ENCODE measurements around the gene CBX4.

The CBX4 gene

GRCh38 chr17:79843816-79844800 is 4.9 kb upstream of the CBX4 start:
- no peak overlapping the region for H3K9ac ChIP-seq (ENCODE audit: low read length)
- H3K27me3 ChIP-seq (ENCODE audit: low read length): no peaks in the 10 kb centered on the region

DNA sequence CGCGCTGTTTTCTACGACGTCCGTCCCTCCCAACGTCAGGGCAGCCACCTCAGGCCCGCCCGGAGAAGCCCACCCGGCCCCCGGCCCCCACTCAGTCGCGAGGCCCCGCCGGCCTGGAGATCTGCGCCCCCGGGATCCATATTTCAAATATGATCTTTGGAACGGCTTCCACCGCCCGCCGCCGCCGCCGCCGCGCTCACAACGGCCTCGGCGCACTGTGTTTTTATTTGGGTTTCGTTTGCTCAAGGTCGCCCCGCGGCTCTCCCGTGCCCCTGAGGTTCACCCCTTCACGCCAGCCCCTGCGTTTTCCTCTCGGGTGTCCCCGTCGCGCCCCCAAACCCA is 4.2 kb upstream of the CBX4 start:
- Histone ChIP-seq H3K4me3 (ENCODE audit: insufficient read depth, low read length, poor library complexity, severe bottlenecking) (no peak overlapping the region), H3K9me2 (replicated peaks; ENCODE audit: insufficient read depth, low read length) (no peaks in the 10 kb centered on the region), H3K9me3 (ENCODE audit: insufficient read depth, low read length) (no peaks in the 10 kb centered on the region), H3K4me2 (ENCODE audit: low read depth, low read length, poor library complexity, severe bottlenecking) (no peak overlapping the region), H3K9ac (ENCODE audit: low read length) (no peak overlapping the region), H4K20me1 (ENCODE audit: low read depth, low read length) (no peaks in the 10 kb centered on the region), H3K27me3 (ENCODE audit: low read length) (no peaks in the 10 kb centered on the region), H3F3A (ENCODE audit: insufficient read depth) (0 out of 2 replicates have a peak, but pooled peaks cover under 1% of the 10 kb centered on the region), H2AFZ (ENCODE audit: low read depth, low read length, severe bottlenecking) (no peak overlapping the region), H3K36me3 (ENCODE audit: low read length) (no peaks in the 10 kb centered on the region), H3K79me2 (ENCODE audit: insufficient read depth, low read length) (peaks cover 2% of the 10 kb centered on the region), H3K27ac (ENCODE audit: low read depth, low read length) (no peak overlapping the region)
- TF ChIP-seq CTCF (IDR thresholded peaks at IDR 0.05; ENCODE audit: insufficient read depth, low read length, poor library complexity, severe bottlenecking): no peak

More at GRCh38 chr17:79843816-79844800, 4.9 kb upstream of the CBX4 start:
- H3K4me2 ChIP-seq (ENCODE audit: low read depth, low read length, poor library complexity, severe bottlenecking): no peak overlapping the region
- no peaks in the 10 kb centered on the region for H3K79me2 ChIP-seq (ENCODE audit: insufficient read depth, low read length)
- no peaks in the 10 kb centered on the region for H3K36me3 ChIP-seq (ENCODE audit: low read length)
- H3K27ac ChIP-seq (ENCODE audit: low read depth, low read length): no peak overlapping the region
- H4K20me1 ChIP-seq (ENCODE audit: low read depth, low read length): no peaks in the 10 kb centered on the region
- H3K9me3 ChIP-seq (ENCODE audit: insufficient read depth, low read length): no peaks in the 10 kb centered on the region
- no peak for TF ChIP-seq CTCF (IDR thresholded peaks at IDR 0.05; ENCODE audit: insufficient read depth, low read length, poor library complexity, severe bottlenecking)
- TF ChIP-seq EZH2phosphoT487 (conservative IDR thresholded peaks at IDR 0.05; ENCODE audit: low read length): no peak
- H3F3A ChIP-seq (ENCODE audit: insufficient read depth): no peaks in the 10 kb centered on the region
- no peak overlapping the region for H3K4me3 ChIP-seq (ENCODE audit: insufficient read depth, low read length, poor library complexity, severe bottlenecking)
- H3K9me2 ChIP-seq (replicated peaks; ENCODE audit: insufficient read depth, low read length): no peaks in the 10 kb centered on the region
- H2AFZ ChIP-seq (ENCODE audit: low read depth, low read length, severe bottlenecking): no peak overlapping the region

DNA sequence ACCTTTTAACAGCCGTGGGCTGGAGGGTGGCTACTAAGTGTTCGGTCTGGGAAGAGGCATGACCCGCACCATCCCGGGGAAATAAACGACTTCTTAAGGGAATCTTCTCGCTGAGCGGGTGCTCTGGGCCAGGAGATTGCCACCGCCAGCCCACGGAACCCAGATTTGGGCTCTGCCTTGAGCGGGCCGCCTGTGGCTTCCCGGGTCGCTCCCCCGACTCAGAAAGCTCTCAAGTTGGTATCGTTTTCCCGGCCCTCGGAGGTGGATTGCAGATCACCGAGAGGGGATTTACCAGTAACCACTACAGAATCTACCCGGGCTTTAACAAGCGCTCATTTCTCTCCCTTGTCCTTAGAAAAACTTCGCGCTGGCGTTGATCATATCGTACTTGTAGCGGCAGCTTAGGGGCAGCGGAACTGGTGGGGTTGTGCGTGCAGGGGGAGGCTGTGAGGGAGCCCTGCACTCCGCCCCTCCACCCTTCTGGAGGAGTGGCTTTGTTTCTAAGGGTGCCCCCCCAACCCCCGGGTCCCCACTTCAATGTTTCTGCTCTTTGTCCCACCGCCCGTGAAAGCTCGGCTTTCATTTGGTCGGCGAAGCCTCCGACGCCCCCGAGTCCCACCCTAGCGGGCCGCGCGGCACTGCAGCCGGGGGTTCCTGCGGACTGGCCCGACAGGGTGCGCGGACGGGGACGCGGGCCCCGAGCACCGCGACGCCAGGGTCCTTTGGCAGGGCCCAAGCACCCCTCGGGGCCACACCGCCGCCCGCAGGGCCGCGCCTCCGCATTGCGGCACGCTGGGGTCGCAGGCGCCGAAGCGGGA is 3.6 kb upstream of the CBX4 start:
- no peak overlapping the region for H3K9ac ChIP-seq (ENCODE audit: low read length)
- peaks cover 7% of the 10 kb centered on the region for H3K79me2 ChIP-seq (ENCODE audit: insufficient read depth, low read length)
- no peaks in the 10 kb centered on the region for H3K27me3 ChIP-seq (ENCODE audit: low read length)
- H2AFZ ChIP-seq (ENCODE audit: low read depth, low read length, severe bottlenecking): no peak overlapping the region
- TF ChIP-seq EZH2phosphoT487 (conservative IDR thresholded peaks at IDR 0.05; ENCODE audit: low read length): no peak
- no peak for TF ChIP-seq CTCF (IDR thresholded peaks at IDR 0.05; ENCODE audit: insufficient read depth, low read length, poor library complexity, severe bottlenecking)
- H4K20me1 ChIP-seq (ENCODE audit: low read depth, low read length): no peaks in the 10 kb centered on the region
- H3K4me3 ChIP-seq (ENCODE audit: insufficient read depth, low read length, poor library complexity, severe bottlenecking): no peak overlapping the region
- no peak overlapping the region for H3K4me2 ChIP-seq (ENCODE audit: low read depth, low read length, poor library complexity, severe bottlenecking)
- H3F3A ChIP-seq (ENCODE audit: insufficient read depth): peaks cover 5% of the 10 kb centered on the region; the same call in 1 of the 2 replicates
- H3K27ac ChIP-seq (ENCODE audit: low read depth, low read length): no peak overlapping the region
- no peaks in the 10 kb centered on the region for H3K36me3 ChIP-seq (ENCODE audit: low read length)
- H3K9me2 ChIP-seq (replicated peaks; ENCODE audit: insufficient read depth, low read length): no peaks in the 10 kb centered on the region
- no peaks in the 10 kb centered on the region for H3K9me3 ChIP-seq (ENCODE audit: insufficient read depth, low read length)

All from SU-DHL-6 (cell line).